ENCODE data around the gene SPOP.

The SPOP gene

DNA sequence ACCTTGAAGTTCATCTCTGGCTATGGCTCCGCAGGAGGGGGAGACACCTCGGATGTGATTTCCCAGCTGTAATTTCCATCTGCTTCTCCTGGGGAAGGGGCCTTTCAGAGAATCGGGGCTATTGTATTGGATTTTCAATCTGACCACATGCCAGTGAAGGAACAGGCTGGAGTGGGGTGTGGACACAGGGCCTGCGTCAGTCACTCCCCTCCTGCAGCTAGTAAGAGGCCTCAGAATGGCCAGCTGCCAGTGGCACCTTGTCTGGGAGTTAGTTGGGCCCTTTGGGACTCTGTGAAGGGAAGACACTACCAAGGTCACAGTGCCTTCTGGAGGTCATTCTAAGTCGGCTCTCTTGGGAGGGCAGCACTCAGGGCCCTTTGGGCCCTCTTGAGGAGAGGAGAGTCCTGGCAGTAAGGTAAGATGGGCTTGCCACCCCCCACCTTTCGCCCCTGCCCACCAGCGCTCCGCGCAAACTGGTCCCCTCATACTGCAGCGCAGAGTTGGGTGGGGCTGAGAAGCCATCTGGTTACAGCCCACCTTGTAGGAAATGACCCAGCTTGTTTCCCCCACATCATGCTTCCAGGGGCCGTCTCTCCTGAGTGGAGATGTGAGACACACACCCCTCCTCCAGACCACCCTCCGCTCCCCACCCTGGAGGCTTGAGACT lies 96.8 kb downstream of the SPOP start:
- Histone ChIP-seq H3K9me3 (ENCODE audit: low read length) (no peaks in the 10 kb centered on the region), H3K4me1 (ENCODE audit: insufficient read depth, low read length) (peaks cover 37% of the 10 kb centered on the region), H3K9ac (ENCODE audit: low read length) (no peak overlapping the region), H3K4me3 (ENCODE audit: low read depth in 1 of 2, low read length in 2 of 2) (no peak overlapping the region), H3K27ac (ENCODE audit: low read depth, low read length) (no peak overlapping the region), H3K36me3 (ENCODE audit: insufficient read depth, low read length) (peaks cover 7% of the 10 kb centered on the region), H3K27me3 (ENCODE audit: control insufficient read depth in 1 of 2, insufficient read depth in 2 of 2, low read length in 2 of 2) (peaks cover 0 to 7% of the 10 kb centered on the region in 2 donors)

DNA sequence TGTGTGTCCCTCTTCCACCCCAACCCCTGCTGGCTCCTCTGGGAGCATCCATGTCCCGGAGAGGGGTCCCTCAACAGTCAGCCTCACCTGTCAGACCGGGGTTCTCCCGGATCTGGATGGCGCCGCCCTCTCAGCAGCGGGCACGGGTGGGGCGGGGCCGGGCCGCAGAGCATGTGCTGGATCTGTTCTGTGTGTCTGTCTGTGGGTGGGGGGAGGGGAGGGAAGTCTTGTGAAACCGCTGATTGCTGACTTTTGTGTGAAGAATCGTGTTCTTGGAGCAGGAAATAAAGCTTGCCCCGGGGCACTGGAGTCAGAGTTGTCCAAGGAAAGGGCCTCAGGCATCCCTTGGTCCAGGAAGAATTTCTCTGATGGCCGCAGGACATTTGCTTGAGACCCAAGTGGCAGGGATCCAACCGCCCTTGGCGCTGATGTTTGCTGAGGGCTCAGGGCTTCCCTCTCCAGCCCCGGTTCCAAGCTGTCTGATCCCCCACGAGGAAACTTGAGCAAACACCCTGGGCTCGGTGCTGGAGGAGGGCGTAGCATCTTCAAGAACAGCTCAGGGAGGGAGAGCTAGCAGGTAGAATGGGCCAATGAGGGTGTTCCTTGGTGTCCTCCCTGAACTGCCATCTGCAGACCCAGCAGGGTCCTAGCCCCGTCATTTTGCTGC lies 97.7 kb downstream of the SPOP start:
- no peak overlapping the region for H3K27ac ChIP-seq (ENCODE audit: low read depth, low read length)
- H3K4me1 ChIP-seq (ENCODE audit: insufficient read depth, low read length), result peaks cover 38% of the 10 kb centered on the region
- no peak overlapping the region for H3K4me3 ChIP-seq (ENCODE audit: low read depth in 1 of 2, low read length in 2 of 2)
- peaks cover 0 to 8% of the 10 kb centered on the region in 2 donors for H3K27me3 ChIP-seq (ENCODE audit: control insufficient read depth in 1 of 2, insufficient read depth in 2 of 2, low read length in 2 of 2)
- H3K36me3 ChIP-seq (ENCODE audit: insufficient read depth, low read length), result peaks cover 7% of the 10 kb centered on the region
- no peak overlapping the region for H3K9ac ChIP-seq (ENCODE audit: low read length)
- no peaks in the 10 kb centered on the region for H3K9me3 ChIP-seq (ENCODE audit: low read length)

DNA sequence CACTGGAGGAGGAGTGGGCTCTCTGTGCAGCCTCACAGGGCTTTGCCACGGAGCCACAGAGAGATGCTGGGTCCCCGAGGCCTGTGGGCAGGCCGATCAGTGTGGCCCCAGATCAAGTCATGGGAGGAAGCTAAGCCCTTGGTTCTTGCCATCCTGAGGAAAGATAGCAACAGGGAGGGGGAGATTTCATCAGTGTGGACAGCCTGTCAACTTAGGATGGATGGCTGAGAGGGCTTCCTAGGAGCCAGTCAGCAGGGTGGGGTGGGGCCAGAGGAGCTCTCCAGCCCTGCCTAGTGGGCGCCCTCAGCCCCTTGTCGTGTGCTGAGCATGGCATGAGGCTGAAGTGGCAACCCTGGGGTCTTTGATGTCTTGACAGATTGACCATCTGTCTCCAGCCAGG lies 98.4 kb downstream of the SPOP start:
- peaks cover 0 to 8% of the 10 kb centered on the region in 2 donors for H3K27me3 ChIP-seq (ENCODE audit: control insufficient read depth in 1 of 2, insufficient read depth in 2 of 2, low read length in 2 of 2)
- H3K36me3 ChIP-seq (ENCODE audit: insufficient read depth, low read length), result peaks cover 7% of the 10 kb centered on the region
- H3K27ac ChIP-seq (ENCODE audit: low read depth, low read length), result no peak overlapping the region
- H3K9ac ChIP-seq (ENCODE audit: low read length), result no peak overlapping the region
- peaks cover 45% of the 10 kb centered on the region for H3K4me1 ChIP-seq (ENCODE audit: insufficient read depth, low read length)
- H3K9me3 ChIP-seq (ENCODE audit: low read length), result no peaks in the 10 kb centered on the region
- H3K4me3 ChIP-seq (ENCODE audit: low read depth in 1 of 2, low read length in 2 of 2), result no peak overlapping the region

DNA sequence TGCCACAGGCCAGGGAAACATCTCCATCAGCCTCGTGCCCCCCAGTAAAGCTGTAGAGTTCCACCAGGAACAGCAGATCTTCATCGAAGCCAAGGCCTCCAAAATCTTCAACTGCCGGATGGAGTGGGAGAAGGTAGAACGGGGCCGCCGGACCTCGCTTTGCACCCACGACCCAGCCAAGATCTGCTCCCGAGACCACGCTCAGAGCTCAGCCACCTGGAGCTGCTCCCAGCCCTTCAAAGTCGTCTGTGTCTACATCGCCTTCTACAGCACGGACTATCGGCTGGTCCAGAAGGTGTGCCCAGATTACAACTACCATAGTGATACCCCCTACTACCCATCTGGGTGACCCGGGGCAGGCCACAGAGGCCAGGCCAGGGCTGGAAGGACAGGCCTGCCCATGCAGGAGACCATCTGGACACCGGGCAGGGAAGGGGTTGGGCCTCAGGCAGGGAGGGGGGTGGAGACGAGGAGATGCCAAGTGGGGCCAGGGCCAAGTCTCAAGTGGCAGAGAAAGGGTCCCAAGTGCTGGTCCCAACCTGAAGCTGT lies 98.9 kb downstream of the SPOP start:
- peaks cover 7% of the 10 kb centered on the region for H3K36me3 ChIP-seq (ENCODE audit: insufficient read depth, low read length)
- H3K4me3 ChIP-seq (ENCODE audit: low read depth in 1 of 2, low read length in 2 of 2), result no peak overlapping the region
- H3K27ac ChIP-seq (ENCODE audit: low read depth, low read length), result peak overlapping the region; percentile 77
- peaks cover 0 to 8% of the 10 kb centered on the region in 2 donors for H3K27me3 ChIP-seq (ENCODE audit: control insufficient read depth in 1 of 2, insufficient read depth in 2 of 2, low read length in 2 of 2)
- peaks cover 50% of the 10 kb centered on the region for H3K4me1 ChIP-seq (ENCODE audit: insufficient read depth, low read length)
- H3K9me3 ChIP-seq (ENCODE audit: low read length), result no peaks in the 10 kb centered on the region
- no peak overlapping the region for H3K9ac ChIP-seq (ENCODE audit: low read length)

DNA sequence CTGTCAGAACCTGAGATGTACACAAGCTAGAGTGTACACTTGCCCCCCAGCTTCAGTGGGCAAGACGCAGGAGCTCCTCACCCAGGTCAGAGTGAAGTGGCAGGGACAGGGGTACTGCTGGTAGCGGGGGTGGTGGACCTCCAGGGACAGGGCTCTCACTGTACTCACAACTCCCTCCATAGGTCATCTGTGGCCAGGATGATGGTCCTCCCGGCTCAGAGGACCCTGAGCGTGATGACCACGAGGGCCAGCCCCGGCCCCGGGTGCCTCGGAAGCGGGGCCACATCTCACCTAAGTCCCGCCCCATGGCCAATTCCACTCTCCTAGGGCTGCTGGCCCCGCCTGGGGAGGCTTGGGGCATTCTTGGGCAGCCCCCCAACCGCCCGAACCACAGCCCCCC lies 99.5 kb downstream of the SPOP start:
- Histone ChIP-seq H3K4me3 (ENCODE audit: low read depth in 1 of 2, low read length in 2 of 2) (no peak overlapping the region), H3K9ac (ENCODE audit: low read length) (peak overlapping the region; percentile 94), H3K27ac (ENCODE audit: low read depth, low read length) (peak overlapping the region; percentile 77), H3K4me1 (ENCODE audit: insufficient read depth, low read length) (peaks cover 51% of the 10 kb centered on the region), H3K27me3 (ENCODE audit: control insufficient read depth in 1 of 2, insufficient read depth in 2 of 2, low read length in 2 of 2) (peaks cover 0 to 8% of the 10 kb centered on the region in 2 donors), H3K36me3 (ENCODE audit: insufficient read depth, low read length) (peaks cover 7% of the 10 kb centered on the region), H3K9me3 (ENCODE audit: low read length) (no peaks in the 10 kb centered on the region)

DNA sequence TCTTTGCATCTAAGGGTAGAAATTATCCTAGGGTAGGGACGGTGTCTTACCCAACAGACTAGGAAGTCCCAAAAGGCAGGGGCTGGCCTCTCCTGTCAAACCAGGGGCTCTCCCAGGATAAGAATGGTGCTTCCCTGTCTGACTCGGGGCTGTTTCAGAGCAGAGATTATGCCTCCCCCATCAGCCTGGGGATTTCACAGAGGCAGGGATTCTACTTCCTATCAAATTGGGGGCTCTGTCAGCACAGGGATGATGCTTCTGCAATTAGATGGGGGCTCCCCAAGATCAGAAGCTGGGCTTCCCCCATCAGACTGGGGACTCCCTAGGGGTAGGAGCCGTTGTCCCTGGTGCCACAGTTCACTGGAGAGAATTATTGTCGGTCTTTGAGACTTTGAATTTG lies 99.9 kb downstream of the SPOP start:
- Histone ChIP-seq H3K4me3 (ENCODE audit: low read depth in 1 of 2, low read length in 2 of 2) (peak overlapping the region in 1 of 2 donors; percentile 89), H3K9me3 (ENCODE audit: low read length) (no peaks in the 10 kb centered on the region), H3K9ac (ENCODE audit: low read length) (peak overlapping the region; percentile 94), H3K27me3 (ENCODE audit: control insufficient read depth in 1 of 2, insufficient read depth in 2 of 2, low read length in 2 of 2) (peaks cover 0 to 8% of the 10 kb centered on the region in 2 donors), H3K27ac (ENCODE audit: low read depth, low read length) (peak overlapping the region; percentile 77), H3K4me1 (ENCODE audit: insufficient read depth, low read length) (peaks cover 51% of the 10 kb centered on the region), H3K36me3 (ENCODE audit: insufficient read depth, low read length) (peaks cover 7% of the 10 kb centered on the region)

DNA sequence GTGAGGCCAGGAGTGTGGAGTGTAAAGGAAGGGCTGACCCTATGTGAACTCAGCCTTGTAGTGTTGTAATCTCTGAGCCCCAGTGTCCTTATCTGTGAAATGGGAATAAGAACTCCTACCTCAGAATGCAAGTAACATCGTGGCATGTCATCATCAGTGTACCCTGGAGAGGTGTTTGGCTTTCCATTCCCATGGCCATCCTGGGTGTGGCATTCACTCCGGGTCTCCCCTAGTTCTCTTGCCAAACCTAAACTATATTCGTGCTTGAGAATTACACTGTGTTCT lies 100.3 kb downstream of the SPOP start:
- Histone ChIP-seq H3K9me3 (ENCODE audit: low read length) (no peaks in the 10 kb centered on the region), H3K9ac (ENCODE audit: low read length) (peak overlapping the region; percentile 94), H3K27me3 (ENCODE audit: control insufficient read depth in 1 of 2, insufficient read depth in 2 of 2, low read length in 2 of 2) (peaks cover 0 to 8% of the 10 kb centered on the region in 2 donors), H3K27ac (ENCODE audit: low read depth, low read length) (peak overlapping the region; percentile 77), H3K4me1 (ENCODE audit: insufficient read depth, low read length) (peaks cover 51% of the 10 kb centered on the region), H3K4me3 (ENCODE audit: low read depth in 1 of 2, low read length in 2 of 2) (peak overlapping the region; percentile 84 to 89), H3K36me3 (ENCODE audit: insufficient read depth, low read length) (peaks cover 7% of the 10 kb centered on the region)

DNA sequence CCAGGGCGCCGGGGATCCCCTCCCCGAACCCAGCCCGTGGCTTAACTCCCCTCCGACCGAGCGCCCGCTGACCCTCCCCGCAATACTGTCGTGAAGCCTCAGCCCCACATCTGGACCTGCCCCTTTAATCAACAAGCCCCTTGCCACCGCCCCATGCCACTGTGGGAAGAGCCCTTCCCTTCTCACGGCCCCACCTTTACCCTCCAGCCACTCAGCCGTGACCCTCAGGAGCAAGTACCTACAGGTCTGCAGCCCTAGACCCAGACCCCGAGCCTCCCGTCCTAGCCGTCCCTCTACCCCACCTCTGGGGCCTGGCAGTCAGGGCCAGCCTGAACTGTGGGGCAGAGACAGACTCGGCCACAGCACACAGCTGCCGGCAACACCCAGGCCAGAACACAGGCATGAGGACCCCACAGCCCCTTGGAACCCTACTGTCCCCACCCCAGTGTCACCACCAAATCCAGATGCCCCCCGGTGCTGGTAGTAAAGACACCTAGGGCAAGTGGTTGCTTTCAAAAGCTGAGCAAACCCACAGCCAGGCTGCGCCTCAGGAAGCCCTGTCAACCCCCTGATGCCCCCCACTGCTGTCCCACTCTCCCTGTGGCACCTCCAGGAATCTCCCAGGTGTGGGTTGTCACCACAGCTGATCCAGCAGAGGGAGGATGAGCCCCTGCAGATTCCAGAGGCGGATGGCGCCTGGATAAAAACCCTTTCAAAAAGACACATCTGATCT lies 100.8 kb downstream of the SPOP start:
- Histone ChIP-seq H3K27me3 (ENCODE audit: control insufficient read depth in 1 of 2, insufficient read depth in 2 of 2, low read length in 2 of 2) (peaks cover 0 to 8% of the 10 kb centered on the region in 2 donors), H3K9ac (ENCODE audit: low read length) (peak overlapping the region; percentile 94), H3K4me1 (ENCODE audit: insufficient read depth, low read length) (peaks cover 51% of the 10 kb centered on the region), H3K4me3 (ENCODE audit: low read depth in 1 of 2, low read length in 2 of 2) (peak overlapping the region; percentile 84 to 89), H3K36me3 (ENCODE audit: insufficient read depth, low read length) (peaks cover 7% of the 10 kb centered on the region), H3K9me3 (ENCODE audit: low read length) (no peaks in the 10 kb centered on the region), H3K27ac (ENCODE audit: low read depth, low read length) (peak overlapping the region; percentile 77)

DNA sequence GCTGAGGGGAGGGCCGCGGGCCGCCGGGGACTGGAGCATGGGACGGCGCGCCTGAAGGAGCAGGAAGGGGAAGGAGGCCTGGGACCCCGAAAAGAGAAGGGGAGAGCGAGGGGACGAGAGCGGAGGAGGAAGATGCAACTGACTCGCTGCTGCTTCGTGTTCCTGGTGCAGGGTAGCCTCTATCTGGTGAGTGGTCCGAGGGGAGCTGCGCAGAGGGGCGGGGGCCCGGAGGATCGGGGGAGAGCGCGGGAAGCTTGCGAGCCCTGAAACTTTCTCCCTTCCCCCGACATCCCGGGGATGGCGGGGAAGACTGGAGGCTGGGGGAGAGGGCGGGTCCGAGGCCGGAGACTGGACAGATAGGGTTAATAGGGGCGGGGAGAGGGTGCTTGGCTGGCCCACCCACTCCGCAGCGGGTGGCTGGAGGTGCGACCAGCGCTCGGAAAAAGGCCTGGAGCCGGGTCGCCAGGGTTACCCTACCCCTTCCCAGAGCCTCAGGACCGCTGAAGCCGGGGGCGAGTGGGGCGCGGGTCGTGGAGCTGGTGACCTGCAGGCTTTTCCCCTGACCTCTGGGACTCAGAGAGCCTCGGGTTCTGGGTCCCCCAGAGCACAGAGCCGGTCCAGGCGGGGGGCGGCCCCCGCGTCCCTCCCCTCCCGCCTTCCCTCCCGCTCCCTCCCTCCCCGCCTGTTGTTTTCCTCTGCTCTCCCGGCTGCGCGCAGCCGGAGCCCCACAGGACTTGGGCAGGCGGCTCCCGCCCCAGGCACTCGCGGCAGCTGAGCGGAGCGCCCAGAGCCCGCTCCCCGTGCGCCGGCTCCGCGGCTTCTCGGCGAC lies 101.6 kb downstream of the SPOP start:
- H3K9ac ChIP-seq (ENCODE audit: low read length), result peak overlapping the region; percentile 94
- no peaks in the 10 kb centered on the region for H3K9me3 ChIP-seq (ENCODE audit: low read length)
- peaks cover 7% of the 10 kb centered on the region for H3K36me3 ChIP-seq (ENCODE audit: insufficient read depth, low read length)
- peak overlapping the region; percentile 84 to 89 for H3K4me3 ChIP-seq (ENCODE audit: low read depth in 1 of 2, low read length in 2 of 2)
- peaks cover 0 to 8% of the 10 kb centered on the region in 2 donors for H3K27me3 ChIP-seq (ENCODE audit: control insufficient read depth in 1 of 2, insufficient read depth in 2 of 2, low read length in 2 of 2)
- H3K27ac ChIP-seq (ENCODE audit: low read depth, low read length), result peak overlapping the region; percentile 77
- peaks cover 44% of the 10 kb centered on the region for H3K4me1 ChIP-seq (ENCODE audit: insufficient read depth, low read length)

DNA sequence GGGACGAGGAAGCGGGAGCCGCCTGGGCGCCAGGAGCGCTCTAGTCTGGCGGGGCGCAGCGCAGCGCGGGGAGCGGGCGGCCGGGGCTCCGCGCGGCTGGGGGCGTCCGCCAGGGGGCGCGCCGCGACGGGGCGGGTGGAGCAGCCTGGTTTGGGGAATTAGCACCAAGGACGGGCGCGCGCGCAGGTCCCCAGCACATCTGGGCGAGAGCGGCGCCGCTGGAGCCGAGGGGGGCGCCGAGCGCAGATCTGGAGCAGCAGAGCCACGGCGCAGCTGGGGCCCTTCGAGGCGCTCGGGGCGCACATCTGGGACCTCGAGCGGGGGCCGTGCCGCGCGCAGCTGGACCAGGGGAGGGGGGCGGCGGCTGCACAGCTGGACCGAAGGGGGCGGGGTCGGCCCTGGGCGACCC lies 102.2 kb downstream of the SPOP start, which contains the start of gene NXPH3:
NXPH3 (plus strand) TSS at position 193 of the 409 bp plus-strand sequence. CDS start 349 bp downstream, outside the sequence.
- peaks cover 7% of the 10 kb centered on the region for H3K36me3 ChIP-seq (ENCODE audit: insufficient read depth, low read length)
- H3K27ac ChIP-seq (ENCODE audit: low read depth, low read length), result peak within 1 kb of the TSS; percentile 85
- H3K4me1 ChIP-seq (ENCODE audit: insufficient read depth, low read length), result peaks cover 44% of the 10 kb centered on the region
- H3K9ac ChIP-seq (ENCODE audit: low read length), result peak within 1 kb of the TSS; percentile 94
- H3K9me3 ChIP-seq (ENCODE audit: low read length), result no peaks in the 10 kb centered on the region
- peak within 1 kb of the TSS; percentile 84 to 89 for H3K4me3 ChIP-seq (ENCODE audit: low read depth in 1 of 2, low read length in 2 of 2)
- peaks cover 0 to 8% of the 10 kb centered on the region in 2 donors for H3K27me3 ChIP-seq (ENCODE audit: control insufficient read depth in 1 of 2, insufficient read depth in 2 of 2, low read length in 2 of 2)

Measured in muscle layer of colon (tissue), 2 donors.